Panc1 (cell line): ENCODE measurements around the gene CMTM4. TPM values are rescaled to one million over a fixed set of nuclear protein-coding genes. Genes with fewer than 3 reads are reported as not detected.

Source experiments
- ATAC-seq: fragments of 200-7000 bp; cut with Tn5 transposase; 2 replicates; pipeline ENCODE4 v1.9.1; 2020; ENCODE audit warnings: mild to moderate bottlenecking, moderate library complexity
- BruUV-seq: library from RNA; stranded (reverse); fragments of 400-500 nt; replicated peaks from 2 replicates; lab custom pipeline; 2021; lab: Mats Ljungman, UMichigan
- CTCF ChIA-PET: fragments of 300-600 bp; sonication (Branson Sonifier 250); formaldehyde crosslinking; loops from one replicate; lab custom pipeline; 2022; ENCODE audit warnings: antibody characterized with exemption; lab: Charles Lee
- POLR2A ChIA-PET: fragments of 300-600 bp; sonication (Branson Sonifier 250); formaldehyde crosslinking; loops from one replicate; lab custom pipeline; 2022; ENCODE audit warnings: antibody characterized with exemption; lab: Charles Lee
- DNase-seq: peaks from one replicate; pipeline ENCODE4 v3.0.0-alpha.2; 2010; ENCODE audit warnings: low read depth, low spot score
- H3K27ac ChIP-seq: 2 replicates; pipeline ENCODE4 v1.5.1; 2011; ENCODE audit warnings: mild to moderate bottlenecking, low read length, inconsistent platforms
- H3K27me3 ChIP-seq: fragments of 200-500 bp; sonication (Bioruptor generic); 2 replicates; pipeline ENCODE4 v1.6.0; 2014; ENCODE audit warnings: low read length, inconsistent platforms; ENCODE audit not compliant: control insufficient read depth, insufficient read depth
- H3K36me3 ChIP-seq: fragments of 200-500 bp; sonication (Bioruptor generic); 2 replicates; pipeline ENCODE4 v1.5.1; 2014; ENCODE audit warnings: inconsistent platforms, mild to moderate bottlenecking, low read length, moderate library complexity; ENCODE audit not compliant: control insufficient read depth, insufficient read depth
- H3K4me1 ChIP-seq: 2 replicates; pipeline ENCODE4 v1.5.1; 2011; ENCODE audit warnings: inconsistent platforms, mild to moderate bottlenecking, low read length, moderate library complexity; ENCODE audit not compliant: control insufficient read depth, insufficient read depth
- H3K4me3 ChIP-seq, 2 experiments: 2 replicates each; pipeline ENCODE4 v1.5.1; 2011 to 2012; ENCODE audit warnings: low read depth in 2 of 2, low read length in 2 of 2, mild to moderate bottlenecking in 2 of 2, inconsistent platforms in 1 of 2, moderate library complexity in 1 of 2
- H3K9me3 ChIP-seq: fragments of 200-500 bp; sonication (Bioruptor generic); 2 replicates; pipeline ENCODE4 v1.5.1; 2014; ENCODE audit warnings: low read depth, mild to moderate bottlenecking, inconsistent platforms, low read length, moderate library complexity; ENCODE audit not compliant: control insufficient read depth, insufficient read depth
- CTCF ChIP-seq: fragments of 450-650 bp; IDR thresholded peaks from 2 replicates; pipeline ENCODE4 v1.5.1; 2017; ENCODE audit warnings: mild to moderate bottlenecking
- POLR2AphosphoS5 ChIP-seq: IDR thresholded peaks from 2 replicates; pipeline ENCODE4 v1.6.1; 2012; ENCODE audit warnings: mild to moderate bottlenecking, low read depth, low read length, moderate library complexity
- REST ChIP-seq, 2 experiments: IDR thresholded peaks; 2 replicates each; pipeline ENCODE4 v1.6.1; 2011 to 2012; ENCODE audit warnings: low read depth in 2 of 2, control low read depth in 1 of 2, low read length in 1 of 2, mild to moderate bottlenecking in 1 of 2, moderate library complexity in 1 of 2; ENCODE audit not compliant: insufficient read depth in 1 of 2
- SIN3A ChIP-seq: IDR thresholded peaks from 2 replicates; pipeline ENCODE4 v1.6.1; 2012; ENCODE audit warnings: low read depth, mild to moderate bottlenecking, low read length, moderate library complexity, borderline replicate concordance; ENCODE audit not compliant: insufficient read depth
- TCF7L2 ChIP-seq: IDR thresholded peaks from 2 replicates; pipeline ENCODE4 v1.6.1; 2011; ENCODE audit warnings: mild to moderate bottlenecking, low read depth, low read length, inconsistent platforms
- in situ Hi-C: cut with HindIII; loops from 2 replicates; pipeline ENCODE4 v1.10.0; 2016; ENCODE audit warnings: low sequenced_read_pairs, low pct_unique_long_range_greater_than_20kb
- intact Hi-C: fragments of 100-400 bp; cut with micrococcal nuclease; formaldehyde crosslinking; loops from one replicate; pipeline ENCODE4 v1.10.0; 2022; ENCODE audit not compliant: unreplicated experiment
- total RNA-seq: library from RNA; stranded (reverse); gene quantifications from one replicate; pipeline ENCODE4 v1.2.1, GENCODE V29; 2021; ENCODE audit not compliant: unreplicated experiment

The CMTM4 gene
- total RNA-seq, 1 experiment from 2014 or later = 51.9 TPM

- H3K4me1 ChIP-seq = 0 out of 2 replicates have a peak, but pooled peaks cover 2% of the 10 kb centered on the region
- in situ Hi-C loops (no loop called here), intact Hi-C loops (loop anchor here (10.0 kb wide), 1 partner anchor 196 kb away; no protein-coding TSS in a partner anchor)
- ATAC-seq (no peak), DNase-seq (no peak)
- no peak overlapping the region for H3K27ac ChIP-seq
- H3K27me3 ChIP-seq = no peaks in the 10 kb centered on the region
- TF ChIP-seq CTCF = no peak
- no peaks in the 10 kb centered on the region; the same call in 1 of the 2 replicates for H3K36me3 ChIP-seq
- no TSS peak for BruUV-seq
- ChIA-PET POLR2A (interaction anchor here (0.7 kb wide), 1 partner anchor 1761 kb away, joined by 3 read pairs; no protein-coding TSS in a partner anchor), CTCF (no interaction called here)
- no peaks in the 10 kb centered on the region for H3K9me3 ChIP-seq
- H3K4me3 ChIP-seq = no peak overlapping the region
Measured at GRCh38 chr16:66600477-66600876, 96.1 kb downstream of the CMTM4 start.

- ChIA-PET POLR2A (interaction anchor here (0.7 kb wide), 1 partner anchor 1760 kb away, joined by 3 read pairs; no protein-coding TSS in a partner anchor), CTCF (no interaction called here)
- no peak for TF ChIP-seq TCF7L2
- intact Hi-C loops = loop anchor here (10.0 kb wide), 1 partner anchor 195 kb away; no protein-coding TSS in a partner anchor
- no TSS peak for BruUV-seq
- Histone ChIP-seq H3K27ac (no peak overlapping the region), H3K36me3 (no peaks in the 10 kb centered on the region), H3K4me1 (0 out of 2 replicates have a peak, but pooled peaks cover 2% of the 10 kb centered on the region), H3K9me3 (no peaks in the 10 kb centered on the region), H3K27me3 (no peaks in the 10 kb centered on the region), H3K4me3 (no peak overlapping the region)
- in situ Hi-C loops = no loop called here
- ATAC-seq (no peak), DNase-seq (no peak)
Measured at GRCh38 chr16:66599726-66600125, 96.8 kb downstream of the CMTM4 start.

GRCh38 chr16:66598111-66598510 lies 98.4 kb downstream of the CMTM4 start:
- ChIA-PET CTCF (no interaction called here), POLR2A (no interaction called here)
- intact Hi-C loops (no loop called here), in situ Hi-C loops (no loop called here)
- Histone ChIP-seq H3K36me3 (no peaks in the 10 kb centered on the region), H3K27me3 (no peaks in the 10 kb centered on the region), H3K4me3 (no peak overlapping the region), H3K4me1 (no peaks in the 10 kb centered on the region), H3K9me3 (no peaks in the 10 kb centered on the region), H3K27ac (no peak overlapping the region)
- no peak for ATAC-seq
- BruUV-seq = no TSS peak
- TF ChIP-seq CTCF (no peak), TCF7L2 (no peak), REST (IDR thresholded peaks at IDR 0.05; ENCODE audit: insufficient read depth in 1 of 2, low read depth in 2 of 2, low read length in 1 of 2) (no peak), POLR2AphosphoS5 (no peak), SIN3A (no peak)
- no peak for DNase-seq
